MM.1S (cell line): ENCODE measurements around the gene BTN2A1.

Experiments used
- DNase-seq: peaks from one replicate; pipeline ENCODE4 v3.0.0-alpha.2; 2015
- H2AFZ ChIP-seq: fragments of 300-600 bp; sonication (generic); 2 replicates; pipeline ENCODE4 v1.6.0; 2016; ENCODE audit warnings: antibody characterized with exemption, low read length
- H3F3A ChIP-seq: fragments of 300-600 bp; sonication (generic); 2 replicates; pipeline ENCODE4 v1.6.1; 2016; ENCODE audit warnings: mild to moderate bottlenecking, antibody characterized with exemption, low read length, moderate library complexity, mixed read lengths; ENCODE audit not compliant: insufficient read depth
- H3K27ac ChIP-seq: fragments of 300-600 bp; sonication (generic); 2 replicates; pipeline ENCODE4 v1.5.1; 2016; ENCODE audit warnings: mild to moderate bottlenecking, low read length
- H3K27me3 ChIP-seq: fragments of 300-600 bp; sonication (generic); replicated peaks from 2 replicates; pipeline ENCODE4 v1.6.0; 2016; ENCODE audit warnings: low read length; ENCODE audit not compliant: insufficient read depth
- H3K36me3 ChIP-seq: fragments of 300-600 bp; sonication (generic); replicated peaks from 2 replicates; pipeline ENCODE4 v1.6.1; 2016; ENCODE audit warnings: mild to moderate bottlenecking, low read length, mixed read lengths; ENCODE audit not compliant: insufficient read depth
- H3K4me1 ChIP-seq: fragments of 300-600 bp; sonication (generic); 2 replicates; pipeline ENCODE4 v1.6.1; 2016; ENCODE audit warnings: low read length, mixed read lengths
- H3K4me2 ChIP-seq: fragments of 300-600 bp; sonication (generic); 2 replicates; pipeline ENCODE4 v1.6.0; 2016; ENCODE audit warnings: low read depth, low read length
- H3K4me3 ChIP-seq: fragments of 300-600 bp; sonication (generic); 2 replicates; pipeline ENCODE4 v1.5.1; 2016; ENCODE audit warnings: low read length, mixed read lengths
- H3K79me2 ChIP-seq: fragments of 300-600 bp; sonication (generic); 2 replicates; pipeline ENCODE4 v1.6.1; 2016; ENCODE audit warnings: mixed run types, low read length, mixed read lengths
- H3K9ac ChIP-seq: fragments of 300-600 bp; sonication (generic); 2 replicates; pipeline ENCODE4 v1.6.1; 2016; ENCODE audit warnings: low read length, mixed read lengths
- H3K9me2 ChIP-seq: fragments of 300-600 bp; sonication (generic); replicated peaks from 2 replicates; pipeline ENCODE4 v1.6.1; 2016; ENCODE audit warnings: mild to moderate bottlenecking, low read length, mixed read lengths; ENCODE audit not compliant: insufficient read depth
- H3K9me3 ChIP-seq: fragments of 300-600 bp; sonication (generic); replicated peaks from 2 replicates; pipeline ENCODE4 v1.6.1; 2016; ENCODE audit warnings: mild to moderate bottlenecking, low read length, mixed read lengths; ENCODE audit not compliant: insufficient read depth
- H4K20me1 ChIP-seq: fragments of 300-600 bp; sonication (generic); 2 replicates; pipeline ENCODE4 v1.6.1; 2016; ENCODE audit warnings: mild to moderate bottlenecking, low read length, moderate library complexity, mixed read lengths; ENCODE audit not compliant: insufficient read depth
- CTCF ChIP-seq: fragments of 300-600 bp; sonication (generic); IDR thresholded peaks from 2 replicates; pipeline ENCODE4 v1.5.1; 2016; ENCODE audit warnings: antibody characterized with exemption, low read length, mixed read lengths
- EZH2 ChIP-seq: fragments of 300-600 bp; sonication (generic); optimal IDR thresholded peaks from 2 replicates; pipeline ENCODE3; 2017; ENCODE audit warnings: low read depth, mild to moderate bottlenecking, antibody characterized with exemption, low read length, mixed read lengths
- EZH2phosphoT487 ChIP-seq: fragments of 300-600 bp; sonication (generic); IDR thresholded peaks from 2 replicates; pipeline ENCODE4 v1.6.1; 2018; ENCODE audit warnings: antibody characterized with exemption, low read length

Gene BTN2A1

DNA sequence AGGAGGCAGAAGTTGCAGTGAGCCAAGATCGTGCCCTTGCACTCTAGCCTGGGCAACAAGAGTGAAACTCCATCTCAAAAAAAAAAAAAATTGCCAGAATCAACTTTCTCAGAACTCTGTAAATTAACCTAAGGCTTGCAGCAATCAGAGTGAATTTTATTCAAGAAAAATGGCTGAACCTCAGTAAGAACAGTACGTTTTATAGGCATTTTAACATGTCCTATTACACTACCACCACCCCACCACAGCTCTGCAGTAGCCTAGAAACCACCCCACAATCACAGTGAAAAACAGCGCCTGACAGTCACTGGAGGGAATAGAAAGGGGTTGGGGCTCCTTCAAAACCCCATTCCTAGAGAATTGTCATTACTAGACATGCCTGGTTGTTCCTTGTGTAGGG is 26.0 kb downstream of the BTN2A1 start:
- Histone ChIP-seq H3K27me3 (no peaks in the 10 kb centered on the region), H3F3A (peaks cover 4% of the 10 kb centered on the region; the same call in 1 of the 2 replicates), H3K9me2 (no peaks in the 10 kb centered on the region), H3K4me3 (no peak overlapping the region), H3K4me1 (peaks cover 14% of the 10 kb centered on the region), H3K4me2 (0 out of 2 replicates have a peak overlapping the region, but pooled peaks have one; percentile 13), H2AFZ (no peak overlapping the region), H3K27ac (peak overlapping the region; percentile 49; the same call in 1 of the 2 replicates), H4K20me1 (no peaks in the 10 kb centered on the region), H3K9ac (no peak overlapping the region), H3K79me2 (no peaks in the 10 kb centered on the region), H3K36me3 (no peaks in the 10 kb centered on the region), H3K9me3 (no peaks in the 10 kb centered on the region)
- DNase-seq: no peak
- TF ChIP-seq EZH2 (no peak), EZH2phosphoT487 (no peak), CTCF (no peak)

- Histone ChIP-seq H3F3A (peaks cover 4% of the 10 kb centered on the region; the same call in 1 of the 2 replicates), H3K9me3 (no peaks in the 10 kb centered on the region), H4K20me1 (no peaks in the 10 kb centered on the region), H3K4me2 (no peak overlapping the region), H3K9me2 (no peaks in the 10 kb centered on the region), H3K36me3 (no peaks in the 10 kb centered on the region), H3K4me1 (peaks cover 14% of the 10 kb centered on the region), H3K79me2 (no peaks in the 10 kb centered on the region), H3K9ac (no peak overlapping the region), H3K4me3 (no peak overlapping the region), H2AFZ (no peak overlapping the region), H3K27ac (no peak overlapping the region; the same call in 1 of the 2 replicates), H3K27me3 (no peaks in the 10 kb centered on the region)
- TF ChIP-seq EZH2phosphoT487 (no peak), EZH2 (no peak), CTCF (no peak)
- DNase-seq: no peak
Measured at GRCh38 chr6:26484161-26484560, 26.4 kb downstream of the BTN2A1 start.

DNA sequence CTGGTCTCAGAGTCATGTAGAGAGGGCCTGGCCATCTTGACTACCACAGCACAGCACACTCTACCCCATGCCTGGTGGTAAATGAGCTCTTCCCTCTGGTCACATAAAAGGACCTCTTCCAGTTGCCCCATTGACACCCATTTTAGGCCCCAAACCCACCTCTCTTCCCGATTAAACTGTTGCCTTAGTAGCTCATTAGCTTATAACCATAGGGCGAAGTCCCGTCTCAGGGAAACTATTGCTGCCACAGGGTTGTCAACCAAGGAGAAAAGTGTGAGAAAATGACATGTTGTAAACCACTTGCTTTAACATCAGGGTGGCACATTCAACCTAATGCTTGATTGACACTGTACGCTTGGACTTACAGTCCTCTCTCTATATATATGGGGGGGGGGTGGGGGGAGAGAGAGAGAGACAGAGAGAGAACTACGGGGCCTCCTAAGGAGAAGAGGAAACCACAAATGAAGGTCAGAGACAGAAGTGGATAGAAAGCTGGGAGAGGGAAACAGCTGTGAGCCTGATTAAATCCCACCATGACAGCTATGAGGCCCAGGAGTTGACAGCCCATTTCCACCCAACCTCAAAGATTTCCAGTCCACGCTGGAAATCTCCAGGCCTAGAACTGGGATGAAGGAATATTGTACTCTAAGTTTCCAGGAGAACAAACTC is 27.5 kb downstream of the BTN2A1 start:
- DNase-seq: no peak
- TF ChIP-seq CTCF: no peak
- no peak for TF ChIP-seq EZH2phosphoT487
- no peak for TF ChIP-seq EZH2
- Histone ChIP-seq H3K27ac (no peak overlapping the region), H3K4me3 (no peak overlapping the region), H3K36me3 (no peaks in the 10 kb centered on the region), H4K20me1 (no peaks in the 10 kb centered on the region), H3K9ac (no peak overlapping the region), H3K9me2 (no peaks in the 10 kb centered on the region), H3K9me3 (no peaks in the 10 kb centered on the region), H3F3A (peaks cover 4% of the 10 kb centered on the region; the same call in 1 of the 2 replicates), H3K79me2 (no peaks in the 10 kb centered on the region), H3K4me1 (peaks cover 14% of the 10 kb centered on the region), H3K27me3 (no peaks in the 10 kb centered on the region), H3K4me2 (no peak overlapping the region), H2AFZ (no peak overlapping the region)
